H54 (cell line): Measurements from ENCODE around the gene PYM1.

ENCODE experiments used
- DNase-seq: peaks from one replicate; pipeline ENCODE4 v3.0.0; 2011; ENCODE audit warnings: low spot score, mixed read lengths; ENCODE audit not compliant: insufficient read length
- FAIRE-seq: peaks from 3 replicates; lab custom pipeline; 2011; peaks lifted over from hg19 to GRCh38; lab: Jason Lieb, UNC
- POLR2A ChIP-seq: IDR thresholded peaks from 2 replicates; pipeline ENCODE4 v1.6.1; 2011; ENCODE audit warnings: low read depth, mild to moderate bottlenecking, low read length

Gene PYM1

DNA sequence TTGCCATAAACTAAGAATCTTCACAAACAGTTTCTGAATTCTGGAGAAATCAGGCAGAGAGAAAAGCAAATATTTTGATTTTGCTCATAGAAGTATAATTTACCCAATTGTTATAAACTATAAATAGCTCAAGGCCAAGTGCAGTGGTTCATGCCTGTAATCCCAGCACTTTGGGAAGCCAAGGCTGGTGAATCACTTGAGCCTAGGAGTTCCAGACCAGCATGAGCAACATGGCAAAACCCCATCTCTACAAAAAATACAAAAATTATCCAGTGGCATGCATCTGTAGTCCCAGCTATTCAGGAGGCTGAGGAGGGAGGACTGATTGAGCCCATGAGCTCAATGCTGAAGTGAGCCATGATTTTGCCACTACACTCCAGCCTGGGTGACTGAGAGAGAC, 65.4 kb downstream of the PYM1 start:
- TF ChIP-seq POLR2A: no peak
- no peak for FAIRE-seq
- DNase-seq: no peak

- DNase-seq: no peak
- no peak for FAIRE-seq
- TF ChIP-seq POLR2A: no peak
Observed at GRCh38 chr12:55861871-55862270, 65.8 kb downstream of the PYM1 start.

- TF ChIP-seq POLR2A: no peak
- DNase-seq (no peak), FAIRE-seq (no peak)
Observed at GRCh38 chr12:55861396-55861795, 66.3 kb downstream of the PYM1 start.

DNA sequence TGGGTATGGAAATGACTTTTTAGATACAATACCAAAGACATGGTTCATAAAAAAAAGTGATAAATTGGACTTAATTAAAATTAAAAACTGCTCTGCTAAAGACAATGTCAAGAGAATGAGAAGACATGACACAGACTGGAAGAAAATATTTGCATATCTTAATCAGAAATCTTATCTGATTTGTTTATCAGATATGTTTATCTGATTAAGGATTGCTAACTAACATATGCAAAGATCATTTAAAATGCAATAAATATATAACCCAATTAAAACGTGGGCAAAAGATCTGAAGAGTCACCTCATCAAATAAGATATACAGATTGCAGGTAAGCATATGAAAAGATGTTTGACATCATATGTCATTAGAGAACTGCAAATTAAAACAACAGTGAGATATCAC, 75.0 kb downstream of the PYM1 start:
- DNase-seq (no peak), FAIRE-seq (no peak)
- TF ChIP-seq POLR2A: no peak
